Stimulated activated naive B cell treated with anti-CD40 and anti-IgM and Interleukin-4, amounts not matched to agents 10 μg/mL and 1 μg/mL and 100 μg/mL, for 72 hours (primary cell): Measurements from ENCODE around the gene MAP3K20.
"Not testable (repeated sequence)": the region's sequence is repeated elsewhere in the genome, so short reads cannot be mapped to it uniquely, and the experiment has no call there.

ENCODE experiments used
- ATAC-seq, 2 donors: fragments of 150-1000 bp; cut with Tn5 transposase; replicated peaks; 2 replicates each; pipeline ENCODE4 v1.10.0; 2021; ENCODE audit warnings: moderate library complexity in 1 of 2
- DNase-seq: peaks from one replicate; pipeline ENCODE4 v3.0.0; 2021
- H3K27ac Mint-ChIP-seq: one replicate; pipeline ENCODE4 v1.8.0; 2022; ENCODE audit warnings: mild to moderate bottlenecking, mixed read lengths
- H3K27me3 Mint-ChIP-seq, 2 donors: one replicate each; pipeline ENCODE4 v1.8.0; 2022; ENCODE audit warnings: mixed read lengths in 2 of 2
- H3K36me3 Mint-ChIP-seq, 2 donors: one replicate each; pipeline ENCODE4 v1.8.0; 2022; ENCODE audit warnings: mixed read lengths in 2 of 2, mild to moderate bottlenecking in 1 of 2
- H3K4me1 Mint-ChIP-seq, 2 donors: one replicate each; pipeline ENCODE4 v1.8.0; 2022; ENCODE audit warnings: mixed read lengths in 2 of 2, mild to moderate bottlenecking in 1 of 2
- H3K4me3 Mint-ChIP-seq, 2 donors: one replicate each; pipeline ENCODE4 v1.8.0; 2022; ENCODE audit warnings: mild to moderate bottlenecking in 2 of 2, mixed read lengths in 2 of 2, moderate library complexity in 1 of 2
- H3K9me3 Mint-ChIP-seq, 2 donors: one replicate each; pipeline ENCODE4 v1.8.0; 2022; ENCODE audit warnings: mixed read lengths in 2 of 2, mild to moderate bottlenecking in 1 of 2

The MAP3K20 gene

GRCh38 chr2:173288561-173288960 is 212.9 kb downstream of the MAP3K20 start:
- H3K36me3 Mint-ChIP-seq, result no peaks in the 10 kb centered on the region
- H3K9me3 Mint-ChIP-seq, result peaks cover 0 to 2% of the 10 kb centered on the region in 2 donors
- no peak for ATAC-seq
- no peak overlapping the region for H3K4me3 Mint-ChIP-seq
- peaks cover 3 to 6% of the 10 kb centered on the region in 2 donors for H3K27me3 Mint-ChIP-seq
- no peak for DNase-seq
- no peaks in the 10 kb centered on the region for H3K4me1 Mint-ChIP-seq
- H3K27ac Mint-ChIP-seq, result no peak overlapping the region

DNA sequence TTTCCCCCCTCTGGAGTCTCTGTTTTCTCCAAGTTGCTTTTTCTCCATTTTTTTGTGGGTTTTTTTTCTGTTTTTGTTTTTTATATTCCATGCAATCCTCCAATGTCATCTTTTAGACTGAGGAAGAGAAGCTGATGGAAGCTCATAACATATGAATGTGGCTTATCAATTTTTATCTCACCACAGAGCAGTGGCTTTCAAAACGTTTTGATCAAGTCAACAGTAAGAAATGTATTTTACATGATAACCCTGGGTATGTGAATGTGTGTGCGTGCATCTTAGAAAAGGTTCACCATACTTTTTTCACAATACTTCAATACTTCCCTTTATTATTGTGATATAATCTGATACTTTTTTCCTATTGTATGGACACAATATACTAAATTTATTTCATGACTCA is 214.4 kb downstream of the MAP3K20 start:
- Mint-ChIP-seq H3K4me3 (no peak overlapping the region), H3K27ac (no peak overlapping the region), H3K4me1 (no peaks in the 10 kb centered on the region), H3K27me3 (peaks cover 3 to 6% of the 10 kb centered on the region in 2 donors), H3K9me3 (peaks cover 0 to 2% of the 10 kb centered on the region in 2 donors), H3K36me3 (no peaks in the 10 kb centered on the region)
- no peak for ATAC-seq
- no peak for DNase-seq

DNA sequence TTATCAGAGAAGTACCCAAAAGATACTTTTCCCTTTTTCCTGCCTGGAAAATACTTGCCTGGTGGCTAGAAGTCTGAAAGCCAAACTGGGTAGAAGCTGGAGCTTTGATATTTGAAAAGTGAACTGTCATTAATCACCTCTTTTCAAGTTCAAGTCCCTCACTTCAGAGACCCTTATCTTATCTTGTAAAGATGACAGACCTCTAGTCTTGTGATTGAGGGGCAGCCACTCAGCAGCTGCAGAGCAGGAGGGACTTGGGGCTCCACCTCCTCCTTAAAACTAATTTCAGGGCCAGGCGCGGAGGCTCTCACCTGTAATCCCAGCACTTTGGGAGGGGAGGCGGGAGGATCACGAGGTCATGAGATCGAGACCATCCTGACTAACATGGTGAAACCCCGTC is 214.9 kb downstream of the MAP3K20 start:
- peaks cover 0 to 2% of the 10 kb centered on the region in 2 donors for H3K9me3 Mint-ChIP-seq
- no peak for ATAC-seq
- H3K27ac Mint-ChIP-seq, result no peak overlapping the region
- no peaks in the 10 kb centered on the region for H3K36me3 Mint-ChIP-seq
- H3K27me3 Mint-ChIP-seq, result peaks cover 3 to 6% of the 10 kb centered on the region in 2 donors
- H3K4me1 Mint-ChIP-seq, result no peaks in the 10 kb centered on the region
- no peak for DNase-seq
- H3K4me3 Mint-ChIP-seq, result no peak overlapping the region

- DNase-seq, result no peak
- no peak for ATAC-seq
- Mint-ChIP-seq H3K27ac (no peak overlapping the region), H3K27me3 (peaks cover 3 to 6% of the 10 kb centered on the region in 2 donors), H3K4me1 (no peaks in the 10 kb centered on the region), H3K9me3 (peaks cover 0 to 2% of the 10 kb centered on the region in 2 donors), H3K4me3 (no peak overlapping the region), H3K36me3 (peaks cover 0 to 5% of the 10 kb centered on the region in 2 donors)
Observed at GRCh38 chr2:173291412-173291811, 215.8 kb downstream of the MAP3K20 start.

GRCh38 chr2:173296235-173296634 is 220.6 kb downstream of the MAP3K20 start:
- no peak overlapping the region for H3K4me3 Mint-ChIP-seq
- H3K9me3 Mint-ChIP-seq, result peaks cover 24 to 26% of the 10 kb centered on the region in 2 donors
- DNase-seq, result no peak
- peaks cover 3 to 6% of the 10 kb centered on the region in 2 donors for H3K27me3 Mint-ChIP-seq
- H3K36me3 Mint-ChIP-seq, result peaks cover 0 to 23% of the 10 kb centered on the region in 2 donors
- no peaks in the 10 kb centered on the region for H3K4me1 Mint-ChIP-seq
- ATAC-seq, result no peak
- no peak overlapping the region for H3K27ac Mint-ChIP-seq

DNA sequence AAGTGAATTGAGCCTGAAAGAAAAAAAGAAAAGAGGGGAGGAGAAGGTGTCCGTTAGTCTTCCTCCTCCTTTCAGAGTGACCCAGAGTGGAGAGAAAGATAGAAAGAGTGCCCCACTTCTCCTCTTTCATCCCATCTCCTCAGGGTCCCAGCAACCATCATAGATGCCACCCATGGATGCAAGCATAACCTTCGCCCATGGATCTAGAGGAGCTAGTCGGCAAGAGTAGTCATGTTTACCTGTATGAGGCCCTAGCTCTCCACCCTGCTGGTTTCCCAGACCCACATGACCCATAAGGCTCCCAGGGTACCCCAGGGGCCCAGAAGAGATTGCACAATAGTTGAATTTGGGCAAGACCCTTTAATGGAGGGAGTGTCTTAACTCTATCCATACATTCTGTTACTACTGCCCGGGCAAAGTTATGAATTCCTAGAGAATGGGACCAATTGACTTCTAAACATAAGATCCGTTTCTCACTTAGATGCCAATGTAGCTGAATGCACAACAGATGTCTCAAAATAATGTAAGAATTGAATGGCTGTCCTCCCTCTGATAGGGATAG is 223.0 kb downstream of the MAP3K20 start:
- Mint-ChIP-seq H3K4me1 (no peaks in the 10 kb centered on the region), H3K27me3 (peaks cover 0 to 6% of the 10 kb centered on the region in 2 donors), H3K36me3 (peaks cover 0 to 23% of the 10 kb centered on the region in 2 donors), H3K4me3 (no peak overlapping the region), H3K9me3 (peaks cover 25 to 31% of the 10 kb centered on the region in 2 donors), H3K27ac (no peak overlapping the region)
- no peak for DNase-seq
- no peak for ATAC-seq

GRCh38 chr2:173299764-173300163 is 224.1 kb downstream of the MAP3K20 start:
- ATAC-seq (no peak), DNase-seq (no peak)
- H3K27me3 Mint-ChIP-seq, result peaks cover 0 to 6% of the 10 kb centered on the region in 2 donors
- peaks cover 0 to 23% of the 10 kb centered on the region in 2 donors for H3K36me3 Mint-ChIP-seq
- H3K9me3 Mint-ChIP-seq, result peaks cover 25 to 31% of the 10 kb centered on the region in 2 donors
- H3K4me3 Mint-ChIP-seq, result no peak overlapping the region
- H3K4me1 Mint-ChIP-seq, result no peaks in the 10 kb centered on the region
- H3K27ac Mint-ChIP-seq, result no peak overlapping the region

DNA sequence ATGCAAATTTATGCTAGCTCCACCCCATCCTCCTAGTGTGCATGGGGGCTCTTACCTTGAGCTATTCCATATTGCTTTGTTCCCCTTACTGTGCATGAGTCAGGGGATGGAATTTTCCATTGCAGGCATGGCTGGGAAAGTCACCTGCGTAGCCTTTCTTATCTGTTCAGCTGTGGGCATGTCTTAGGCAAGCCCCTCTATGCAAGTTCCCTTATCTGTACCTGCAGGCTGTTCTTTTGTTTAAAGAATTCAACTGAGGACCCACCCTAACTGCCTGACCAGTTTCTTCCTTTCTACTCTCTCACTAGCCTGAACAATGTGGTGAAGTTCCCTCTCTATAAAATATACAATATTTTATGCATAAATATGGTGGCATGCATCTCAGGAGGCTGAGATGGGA is 224.8 kb downstream of the MAP3K20 start:
- Mint-ChIP-seq H3K4me3 (no peak overlapping the region), H3K27me3 (peaks cover 0 to 6% of the 10 kb centered on the region in 2 donors), H3K27ac (no peak overlapping the region), H3K36me3 (peaks cover 0 to 23% of the 10 kb centered on the region in 2 donors), H3K9me3 (peaks cover 25 to 31% of the 10 kb centered on the region in 2 donors), H3K4me1 (no peaks in the 10 kb centered on the region)
- DNase-seq (no peak), ATAC-seq (no peak)

- not testable (repeated sequence) for H3K27ac Mint-ChIP-seq, H3K27me3 Mint-ChIP-seq, DNase-seq, H3K4me1 Mint-ChIP-seq, H3K4me3 Mint-ChIP-seq, ATAC-seq
- Mint-ChIP-seq H3K9me3 (peaks cover 25 to 31% of the 10 kb centered on the region in 2 donors), H3K36me3 (peaks cover 0 to 18% of the 10 kb centered on the region in 2 donors)
Observed at GRCh38 chr2:173301549-173301948, 225.9 kb downstream of the MAP3K20 start.

GRCh38 chr2:173305303-173305702 is 229.7 kb downstream of the MAP3K20 start:
- H3K27ac Mint-ChIP-seq, result no peak overlapping the region
- no peaks in the 10 kb centered on the region for H3K36me3 Mint-ChIP-seq
- no peak for DNase-seq
- H3K4me3 Mint-ChIP-seq, result no peak overlapping the region
- peaks cover 4 to 5% of the 10 kb centered on the region in 2 donors for H3K27me3 Mint-ChIP-seq
- H3K9me3 Mint-ChIP-seq, result peaks cover 5 to 7% of the 10 kb centered on the region in 2 donors
- no peak for ATAC-seq
- peaks cover 6 to 16% of the 10 kb centered on the region in 2 donors for H3K4me1 Mint-ChIP-seq

- H3K27me3 Mint-ChIP-seq, result peaks cover 4 to 5% of the 10 kb centered on the region in 2 donors
- no peak overlapping the region for H3K27ac Mint-ChIP-seq
- peak; percentile 95 to 96 for ATAC-seq
- H3K4me3 Mint-ChIP-seq, result peak overlapping the region; percentile 28 to 39
- H3K36me3 Mint-ChIP-seq, result no peaks in the 10 kb centered on the region
- peak; percentile 4 for DNase-seq
- peaks cover 6 to 16% of the 10 kb centered on the region in 2 donors for H3K4me1 Mint-ChIP-seq
- peaks cover 0 to 4% of the 10 kb centered on the region in 2 donors for H3K9me3 Mint-ChIP-seq
Observed at GRCh38 chr2:173307293-173307692, 231.6 kb downstream of the MAP3K20 start.

DNA sequence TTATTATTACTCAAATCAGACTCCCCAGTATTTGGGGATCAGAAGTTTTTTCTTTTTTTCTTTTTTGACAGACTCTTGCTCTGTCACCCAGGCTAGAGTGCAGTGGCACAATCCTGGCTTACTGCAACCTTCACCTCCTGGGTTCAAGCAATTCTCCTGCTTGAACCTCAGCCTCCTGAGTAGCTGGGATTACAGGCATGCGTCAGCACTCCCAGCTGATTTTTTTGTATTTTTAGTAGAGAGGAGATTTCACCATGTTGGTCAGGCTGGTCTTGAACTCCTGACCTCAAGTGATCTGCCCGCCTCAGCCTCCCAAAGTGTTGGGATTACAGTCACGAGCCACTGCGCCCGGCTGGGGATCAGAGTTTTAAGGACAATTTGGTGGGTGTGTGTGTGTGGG is 233.7 kb downstream of the MAP3K20 start:
- DNase-seq, H3K36me3 Mint-ChIP-seq, H3K9me3 Mint-ChIP-seq, H3K27me3 Mint-ChIP-seq, ATAC-seq, H3K4me3 Mint-ChIP-seq, H3K27ac Mint-ChIP-seq: not testable (repeated sequence)
- peaks cover 6 to 16% of the 10 kb centered on the region in 2 donors for H3K4me1 Mint-ChIP-seq

- ATAC-seq, result no peak
- H3K27ac Mint-ChIP-seq, result no peak overlapping the region
- no peak for DNase-seq
- H3K36me3 Mint-ChIP-seq, result no peaks in the 10 kb centered on the region
- H3K9me3 Mint-ChIP-seq, result peaks cover 0 to 1% of the 10 kb centered on the region in 2 donors
- no peak overlapping the region for H3K4me3 Mint-ChIP-seq
- peaks cover 5 to 9% of the 10 kb centered on the region in 2 donors for H3K27me3 Mint-ChIP-seq
- H3K4me1 Mint-ChIP-seq, result peaks cover 6 to 9% of the 10 kb centered on the region in 2 donors
Observed at GRCh38 chr2:173311844-173312606, 236.4 kb downstream of the MAP3K20 start.
